SU-DHL-6 (cell line): Measurements from ENCODE around the gene SESN1.
"Not testable (repeated sequence)": the region's sequence is repeated elsewhere in the genome, so short reads cannot be mapped to it uniquely, and the experiment has no call there.

Source experiments
- H2AFZ ChIP-seq: fragments of 200-600 bp; sonication (generic); 2 replicates; pipeline ENCODE4 v1.6.1; 2014; ENCODE audit warnings: low read depth, mild to moderate bottlenecking, moderate library complexity, mixed read lengths, antibody characterized with exemption, low read length; ENCODE audit not compliant: severe bottlenecking
- H3F3A ChIP-seq: fragments of 200-600 bp; shearing (Covaris generic); 2 replicates; pipeline ENCODE4 v1.6.0; 2016; ENCODE audit warnings: antibody characterized with exemption, mild to moderate bottlenecking; ENCODE audit not compliant: insufficient read depth
- H3K27ac ChIP-seq: fragments of 200-600 bp; sonication (generic); 2 replicates; pipeline ENCODE4 v1.5.1; 2016; ENCODE audit warnings: low read depth, mild to moderate bottlenecking, low read length, moderate library complexity, mixed read lengths
- H3K27me3 ChIP-seq: fragments of 200-600 bp; sonication (generic), shearing (Covaris generic); 2 replicates; pipeline ENCODE4 v1.6.0; 2014; ENCODE audit warnings: mild to moderate bottlenecking, low read length
- H3K36me3 ChIP-seq: fragments of 200-600 bp; sonication (generic); 2 replicates; pipeline ENCODE4 v1.6.1; 2014; ENCODE audit warnings: mild to moderate bottlenecking, low read length, mixed read lengths
- H3K4me2 ChIP-seq: fragments of 300-600, 200-600 bp; shearing (Covaris generic), sonication (generic); 2 replicates; pipeline ENCODE4 v1.6.0; 2014; ENCODE audit warnings: low read length, low read depth, mild to moderate bottlenecking; ENCODE audit not compliant: poor library complexity, severe bottlenecking
- H3K4me3 ChIP-seq: fragments of 200-600 bp; sonication (generic); 2 replicates; pipeline ENCODE4 v1.5.1; 2014; ENCODE audit warnings: antibody characterized with exemption, low read length, mild to moderate bottlenecking, mixed read lengths; ENCODE audit not compliant: insufficient read depth, poor library complexity, severe bottlenecking
- H3K79me2 ChIP-seq: fragments of 200-600 bp; sonication (generic); 2 replicates; pipeline ENCODE4 v1.6.1; 2014; ENCODE audit warnings: mild to moderate bottlenecking, low read length, moderate library complexity; ENCODE audit not compliant: insufficient read depth
- H3K9ac ChIP-seq: fragments of 200-600 bp; sonication (generic); 2 replicates; pipeline ENCODE4 v1.7.0; 2014; ENCODE audit warnings: mild to moderate bottlenecking, low read length
- H3K9me2 ChIP-seq: fragments of 200-600 bp; sonication (generic); replicated peaks from 2 replicates; pipeline ENCODE4 v1.6.1; 2014; ENCODE audit warnings: low read length; ENCODE audit not compliant: insufficient read depth
- H3K9me3 ChIP-seq: fragments of 200-600 bp; sonication (generic); 2 replicates; pipeline ENCODE4 v1.6.1; 2014; ENCODE audit warnings: low read length, mixed read lengths; ENCODE audit not compliant: insufficient read depth
- H4K20me1 ChIP-seq: fragments of 200-600 bp; sonication (generic); 2 replicates; pipeline ENCODE4 v1.6.1; 2014; ENCODE audit warnings: low read depth, mild to moderate bottlenecking, antibody characterized with exemption, low read length, moderate library complexity, mixed read lengths
- EZH2phosphoT487 ChIP-seq: fragments of 200-600 bp; sonication (generic), shearing (Covaris generic); conservative IDR thresholded peaks from 2 replicates; pipeline ENCODE4 v1.6.1; 2018; ENCODE audit warnings: mild to moderate bottlenecking, antibody characterized with exemption, low read length, moderate library complexity, mixed read lengths
- TF ChIP-seq, protein P1 (sequence below): fragments of 200-600 bp; sonication (generic); IDR thresholded peaks from one replicate; pipeline ENCODE4 v1.5.1; 2017; ENCODE audit warnings: antibody characterized with exemption, mild to moderate bottlenecking, low read length, moderate library complexity; ENCODE audit not compliant: insufficient read depth, poor library complexity, severe bottlenecking

Gene SESN1

GRCh38 chr6:109088995-109089394 is 5.7 kb downstream of the SESN1 start:
- no peaks in the 10 kb centered on the region for H3K9me3 ChIP-seq
- no peaks in the 10 kb centered on the region for H3K36me3 ChIP-seq
- no peak overlapping the region for H3K9ac ChIP-seq
- H3K79me2 ChIP-seq = no peaks in the 10 kb centered on the region
- H2AFZ ChIP-seq = no peak overlapping the region
- no peak for TF ChIP-seq EZH2phosphoT487
- TF ChIP-seq, protein P1, sequence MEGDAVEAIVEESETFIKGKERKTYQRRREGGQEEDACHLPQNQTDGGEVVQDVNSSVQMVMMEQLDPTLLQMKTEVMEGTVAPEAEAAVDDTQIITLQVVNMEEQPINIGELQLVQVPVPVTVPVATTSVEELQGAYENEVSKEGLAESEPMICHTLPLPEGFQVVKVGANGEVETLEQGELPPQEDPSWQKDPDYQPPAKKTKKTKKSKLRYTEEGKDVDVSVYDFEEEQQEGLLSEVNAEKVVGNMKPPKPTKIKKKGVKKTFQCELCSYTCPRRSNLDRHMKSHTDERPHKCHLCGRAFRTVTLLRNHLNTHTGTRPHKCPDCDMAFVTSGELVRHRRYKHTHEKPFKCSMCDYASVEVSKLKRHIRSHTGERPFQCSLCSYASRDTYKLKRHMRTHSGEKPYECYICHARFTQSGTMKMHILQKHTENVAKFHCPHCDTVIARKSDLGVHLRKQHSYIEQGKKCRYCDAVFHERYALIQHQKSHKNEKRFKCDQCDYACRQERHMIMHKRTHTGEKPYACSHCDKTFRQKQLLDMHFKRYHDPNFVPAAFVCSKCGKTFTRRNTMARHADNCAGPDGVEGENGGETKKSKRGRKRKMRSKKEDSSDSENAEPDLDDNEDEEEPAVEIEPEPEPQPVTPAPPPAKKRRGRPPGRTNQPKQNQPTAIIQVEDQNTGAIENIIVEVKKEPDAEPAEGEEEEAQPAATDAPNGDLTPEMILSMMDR = no peak
- H3K4me3 ChIP-seq = no peak overlapping the region
- H3K4me2 ChIP-seq = no peak overlapping the region
- H3K27ac ChIP-seq = no peak overlapping the region
- no peaks in the 10 kb centered on the region for H3K9me2 ChIP-seq
- no peaks in the 10 kb centered on the region for H3K27me3 ChIP-seq
- no peaks in the 10 kb centered on the region for H4K20me1 ChIP-seq
- no peaks in the 10 kb centered on the region for H3F3A ChIP-seq

DNA sequence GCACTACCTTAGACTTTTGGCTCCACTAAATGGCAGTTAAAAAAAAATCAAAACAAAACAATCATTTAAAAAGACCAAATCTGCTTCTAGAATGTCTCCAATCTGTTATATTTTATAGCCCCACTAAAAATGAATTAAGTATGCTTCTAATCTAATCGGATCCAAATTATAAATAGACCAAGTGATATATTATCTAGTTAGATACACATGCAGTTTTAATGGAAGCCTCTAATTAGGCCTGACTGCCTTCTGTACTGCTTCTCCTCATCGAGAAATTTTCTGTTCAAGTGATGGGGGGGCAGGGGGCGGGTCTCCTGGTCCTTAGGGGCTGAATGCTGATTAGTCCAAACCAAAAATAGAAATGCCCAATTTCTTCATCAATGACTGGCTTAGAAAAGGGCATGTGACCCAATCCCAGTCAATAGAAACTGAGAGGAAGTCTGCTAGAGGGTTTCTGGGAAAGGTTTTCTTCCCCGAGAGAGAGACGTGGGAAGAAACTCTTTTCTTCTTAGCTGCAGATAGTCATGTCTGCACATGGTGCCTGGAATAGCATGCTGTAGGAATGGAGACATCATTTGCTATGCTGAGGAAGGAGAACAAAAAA is 6.9 kb downstream of the SESN1 start:
- no peak for TF ChIP-seq EZH2phosphoT487
- no peak overlapping the region for H3K9ac ChIP-seq
- H3K4me2 ChIP-seq = no peak overlapping the region

DNA sequence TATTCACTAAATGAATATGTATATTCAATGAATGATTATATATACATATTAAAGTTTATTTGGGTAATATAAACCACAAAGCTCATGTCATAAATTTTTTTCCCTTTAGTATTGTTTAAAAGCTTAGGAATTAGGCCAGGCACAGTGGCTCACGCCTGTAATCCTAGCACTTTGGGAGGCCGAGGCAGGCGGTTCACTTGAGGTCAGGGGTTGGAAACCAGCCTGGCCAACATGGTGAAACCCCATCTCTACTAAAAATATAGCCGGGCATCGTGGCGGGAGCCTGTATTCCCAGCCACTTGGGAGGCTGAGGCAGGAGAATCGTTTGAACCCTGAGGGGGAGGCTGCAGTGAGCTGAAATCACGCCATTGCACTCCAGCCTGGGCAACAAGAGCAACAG is 10.5 kb downstream of the SESN1 start:
- not testable (repeated sequence) for H3F3A ChIP-seq, H3K79me2 ChIP-seq, H3K9ac ChIP-seq, H3K36me3 ChIP-seq, H2AFZ ChIP-seq, H3K4me3 ChIP-seq, H3K27me3 ChIP-seq, H4K20me1 ChIP-seq, H3K27ac ChIP-seq, H3K4me2 ChIP-seq, H3K9me2 ChIP-seq, H3K9me3 ChIP-seq

More for the DNA sequence above, 6.9 kb downstream of the SESN1 start:
- Histone ChIP-seq H3K27ac (no peak overlapping the region), H3K9me2 (no peaks in the 10 kb centered on the region), H2AFZ (no peak overlapping the region), H3F3A (no peaks in the 10 kb centered on the region), H3K36me3 (no peaks in the 10 kb centered on the region), H3K79me2 (no peaks in the 10 kb centered on the region), H3K9me3 (no peaks in the 10 kb centered on the region), H3K27me3 (no peaks in the 10 kb centered on the region), H4K20me1 (no peaks in the 10 kb centered on the region), H3K4me3 (no peak overlapping the region)

DNA sequence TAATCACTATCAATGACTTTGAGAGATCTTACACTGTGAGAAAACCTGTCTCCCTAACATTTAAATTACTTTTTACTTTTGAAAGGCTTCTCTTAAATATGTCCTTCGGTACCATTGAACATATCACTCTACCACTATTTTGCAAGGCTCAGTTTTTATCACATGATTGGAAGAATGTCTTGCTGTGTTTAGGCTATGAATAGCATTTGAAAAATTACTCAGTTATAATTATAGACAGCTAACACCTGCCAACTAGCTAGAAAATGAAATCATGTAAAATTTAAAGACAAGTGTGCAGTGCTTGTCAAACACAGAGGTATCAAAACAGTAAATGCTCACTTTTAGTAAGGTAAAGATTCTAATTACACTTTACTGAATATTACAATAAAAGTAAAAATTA is 11.0 kb downstream of the SESN1 start:
- TF ChIP-seq EZH2phosphoT487 = no peak
- TF ChIP-seq, protein P1 = no peak
- H3K36me3 ChIP-seq = no peaks in the 10 kb centered on the region
- H3K27ac ChIP-seq = no peak overlapping the region
- H3K4me2 ChIP-seq = no peak overlapping the region
- H3K9ac ChIP-seq = no peak overlapping the region
- H3K4me3 ChIP-seq = no peak overlapping the region
- no peaks in the 10 kb centered on the region for H3K79me2 ChIP-seq
- no peaks in the 10 kb centered on the region for H3F3A ChIP-seq
- no peaks in the 10 kb centered on the region for H4K20me1 ChIP-seq
- H3K9me3 ChIP-seq = no peaks in the 10 kb centered on the region
- no peak overlapping the region for H2AFZ ChIP-seq
- no peaks in the 10 kb centered on the region for H3K9me2 ChIP-seq
- H3K27me3 ChIP-seq = no peaks in the 10 kb centered on the region
